HG02588 (cell line): ENCODE measurements around the gene HCFC1R1.
"Not testable (repeated sequence)": the region's sequence is repeated elsewhere in the genome, so short reads cannot be mapped to it uniquely, and the experiment has no call there.

Experiments
- ATAC-seq: cut with Tn5 transposase; IDR thresholded peaks from one replicate; pipeline ENCODE4 v1.9.1; 2021; ENCODE audit warnings: mild to moderate bottlenecking, moderate library complexity; ENCODE audit not compliant: unreplicated experiment

HCFC1R1 gene

GRCh38 chr16:3057181-3058138 lies 33.7 kb upstream of the HCFC1R1 start:
- ATAC-seq, result no peak

- no peak for ATAC-seq
Observed at GRCh38 chr16:3056336-3057180, 32.8 kb upstream of the HCFC1R1 start.

DNA sequence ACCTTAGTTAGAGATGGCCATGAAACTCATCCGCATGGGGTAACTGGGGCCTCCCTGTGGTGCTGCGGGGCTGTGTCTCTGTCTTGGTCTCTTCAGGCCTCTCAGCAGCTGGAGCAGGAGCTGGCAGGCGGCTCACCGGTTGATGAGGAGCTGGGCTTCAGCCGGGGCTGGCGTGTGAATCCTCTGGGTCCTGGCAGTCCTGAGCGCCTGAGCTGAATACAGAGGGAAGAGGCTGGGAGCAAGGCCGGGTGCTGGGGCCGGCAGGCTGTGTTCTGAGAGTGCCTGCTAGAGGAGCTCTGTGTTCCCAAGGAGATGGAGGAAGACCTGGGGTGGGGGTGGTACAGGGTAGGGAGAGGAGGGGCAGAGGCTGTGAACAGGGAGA lies 32.0 kb upstream of the HCFC1R1 start:
- ATAC-seq, result not testable (repeated sequence)

DNA sequence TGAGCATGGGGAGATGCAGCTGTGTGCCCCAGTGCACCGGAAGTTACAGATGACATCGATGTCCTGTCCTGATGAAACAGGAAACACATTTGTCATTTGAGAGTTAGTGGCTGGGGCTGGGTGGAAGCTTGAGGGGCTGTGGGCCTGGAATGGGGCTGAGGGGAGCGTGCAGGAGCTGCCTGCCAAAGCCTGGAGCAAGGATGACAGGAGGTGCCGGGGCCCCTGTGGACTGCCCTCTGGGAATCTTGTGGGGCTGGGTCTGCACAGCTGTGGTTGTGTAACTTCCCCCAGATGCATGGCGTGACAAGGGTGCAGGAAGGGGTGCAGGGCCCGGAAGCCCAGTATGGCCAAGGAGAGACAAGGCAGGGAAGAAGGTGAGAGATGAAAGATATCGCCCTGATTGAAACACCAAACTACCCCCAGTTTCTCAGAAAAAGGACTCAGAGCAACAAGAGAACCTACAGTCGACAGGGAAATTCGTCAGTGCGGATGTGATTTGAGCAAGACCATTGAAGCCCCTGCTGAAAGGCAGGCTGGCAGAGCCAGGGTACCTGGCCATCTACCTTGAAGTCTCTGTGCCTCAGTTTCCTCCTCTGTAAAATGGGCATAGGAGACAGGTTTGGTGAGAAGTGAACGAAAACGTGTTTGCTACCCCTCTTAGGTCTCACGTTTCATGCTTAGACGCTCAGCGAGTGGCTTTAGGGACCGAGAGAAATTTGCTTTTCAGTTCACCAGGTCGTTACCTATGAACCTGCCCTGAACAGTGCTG lies 31.4 kb upstream of the HCFC1R1 start:
- ATAC-seq, result no peak

GRCh38 chr16:3053330-3053710 lies 29.6 kb upstream of the HCFC1R1 start:
- not testable (repeated sequence) for ATAC-seq

GRCh38 chr16:3052571-3053329 lies 29.0 kb upstream of the HCFC1R1 start:
- not testable (repeated sequence) for ATAC-seq

DNA sequence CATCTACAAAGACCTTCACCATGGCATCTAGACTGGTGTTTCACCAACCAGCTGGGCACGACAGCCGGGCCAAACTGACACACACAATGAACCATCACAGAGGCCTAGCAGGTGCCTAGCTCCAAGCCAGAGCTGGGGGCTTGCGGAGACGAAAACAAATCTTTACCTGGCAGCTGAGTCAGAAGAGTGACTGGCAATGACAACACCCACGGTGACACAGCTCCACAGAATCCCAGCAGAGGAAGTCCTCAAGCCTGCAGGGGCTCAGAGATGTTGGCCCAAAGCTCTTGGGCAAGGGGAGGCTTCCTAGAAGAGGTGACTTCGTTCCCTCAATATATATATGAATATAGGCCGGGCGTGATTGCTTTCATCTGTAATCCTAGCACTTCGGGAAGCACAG lies 27.8 kb upstream of the HCFC1R1 start:
- ATAC-seq, result no peak

- ATAC-seq, result no peak
Observed at GRCh38 chr16:3051009-3051408, 27.3 kb upstream of the HCFC1R1 start.

DNA sequence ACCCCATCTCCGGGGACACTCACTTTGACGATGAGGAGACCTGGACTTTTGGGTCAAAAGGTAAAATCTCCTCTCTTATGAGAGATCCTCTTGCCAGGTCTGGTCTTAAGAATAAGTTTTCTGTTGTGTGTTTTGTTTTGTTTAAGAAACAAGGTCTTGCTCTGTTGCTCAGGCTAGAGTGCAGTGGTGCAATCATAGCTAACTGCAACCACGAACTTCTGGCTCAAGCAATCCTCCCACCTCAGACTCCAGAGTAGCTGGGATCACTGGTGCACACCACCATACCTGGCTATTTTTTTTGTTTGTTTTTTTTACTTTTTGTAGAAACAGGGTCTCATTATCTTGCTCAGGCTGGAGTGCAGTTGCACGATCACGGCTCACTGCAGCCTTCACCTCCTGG lies 26.7 kb upstream of the HCFC1R1 start:
- ATAC-seq, result no peak

DNA sequence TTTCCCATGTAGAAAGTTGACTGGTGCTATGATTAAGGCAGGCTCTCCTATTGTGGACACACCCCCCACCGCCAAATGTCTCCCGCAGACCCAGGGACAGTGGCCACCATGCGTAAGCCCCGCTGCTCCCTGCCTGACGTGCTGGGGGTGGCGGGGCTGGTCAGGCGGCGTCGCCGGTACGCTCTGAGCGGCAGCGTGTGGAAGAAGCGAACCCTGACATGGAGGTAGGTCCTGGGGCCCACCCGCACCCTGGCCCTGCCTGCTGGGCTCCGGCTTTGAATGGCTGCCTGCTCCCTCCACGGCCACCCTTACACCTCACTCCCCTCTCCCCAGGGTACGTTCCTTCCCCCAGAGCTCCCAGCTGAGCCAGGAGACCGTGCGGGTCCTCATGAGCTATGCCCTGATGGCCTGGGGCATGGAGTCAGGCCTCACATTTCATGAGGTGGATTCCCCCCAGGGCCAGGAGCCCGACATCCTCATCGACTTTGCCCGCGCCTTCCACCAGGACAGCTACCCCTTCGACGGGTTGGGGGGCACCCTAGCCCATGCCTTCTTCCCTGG lies 26.3 kb upstream of the HCFC1R1 start:
- no peak for ATAC-seq

DNA sequence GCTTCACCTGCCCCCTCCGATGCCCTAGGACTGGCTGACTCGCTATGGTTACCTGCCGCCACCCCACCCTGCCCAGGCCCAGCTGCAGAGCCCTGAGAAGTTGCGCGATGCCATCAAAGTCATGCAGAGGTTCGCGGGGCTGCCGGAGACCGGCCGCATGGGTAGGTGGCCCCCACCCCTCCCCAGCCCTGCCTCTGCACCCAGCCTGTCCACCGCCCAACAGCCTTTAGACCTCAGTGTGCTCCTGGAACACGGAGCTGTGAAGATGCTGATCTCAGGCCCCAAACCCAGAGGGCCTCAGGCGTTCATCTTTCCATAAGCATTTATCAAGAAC lies 23.6 kb upstream of the HCFC1R1 start:
- no peak for ATAC-seq

DNA sequence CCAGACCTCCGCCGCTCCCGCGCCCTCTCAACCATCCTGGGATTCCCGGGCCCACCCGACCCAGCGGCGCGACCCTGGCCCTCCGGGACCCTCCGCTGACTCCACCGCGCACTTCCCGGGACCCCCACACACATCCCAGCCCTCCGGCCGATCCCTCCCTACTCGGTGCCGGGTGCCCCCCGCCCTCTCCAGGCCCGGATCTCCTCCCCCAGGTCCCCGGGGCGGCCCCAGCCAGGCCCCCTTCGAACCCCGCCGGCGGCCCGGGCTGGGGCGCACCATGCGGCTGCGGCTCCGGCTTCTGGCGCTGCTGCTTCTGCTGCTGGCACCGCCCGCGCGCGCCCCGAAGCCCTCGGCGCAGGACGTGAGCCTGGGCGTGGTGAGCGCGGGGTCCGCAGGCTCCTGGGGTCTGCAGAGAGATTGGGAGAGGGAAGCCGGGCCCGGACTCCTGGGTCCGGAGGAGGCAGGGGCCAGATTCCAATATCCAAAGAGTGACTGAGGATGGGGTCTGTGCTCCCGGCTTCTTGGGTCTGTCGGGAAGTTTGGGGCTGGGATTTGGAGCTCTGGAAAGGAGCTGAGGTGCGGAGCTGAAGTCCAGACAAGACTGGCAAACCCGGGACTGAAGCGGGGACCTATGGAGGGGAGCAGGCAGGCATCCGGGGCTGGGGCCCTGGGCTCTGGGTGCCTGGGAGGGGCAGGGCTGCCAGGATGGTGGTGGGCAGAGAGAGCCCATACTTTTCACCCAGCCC lies 23.1 kb upstream of the HCFC1R1 start:
- no peak for ATAC-seq

DNA sequence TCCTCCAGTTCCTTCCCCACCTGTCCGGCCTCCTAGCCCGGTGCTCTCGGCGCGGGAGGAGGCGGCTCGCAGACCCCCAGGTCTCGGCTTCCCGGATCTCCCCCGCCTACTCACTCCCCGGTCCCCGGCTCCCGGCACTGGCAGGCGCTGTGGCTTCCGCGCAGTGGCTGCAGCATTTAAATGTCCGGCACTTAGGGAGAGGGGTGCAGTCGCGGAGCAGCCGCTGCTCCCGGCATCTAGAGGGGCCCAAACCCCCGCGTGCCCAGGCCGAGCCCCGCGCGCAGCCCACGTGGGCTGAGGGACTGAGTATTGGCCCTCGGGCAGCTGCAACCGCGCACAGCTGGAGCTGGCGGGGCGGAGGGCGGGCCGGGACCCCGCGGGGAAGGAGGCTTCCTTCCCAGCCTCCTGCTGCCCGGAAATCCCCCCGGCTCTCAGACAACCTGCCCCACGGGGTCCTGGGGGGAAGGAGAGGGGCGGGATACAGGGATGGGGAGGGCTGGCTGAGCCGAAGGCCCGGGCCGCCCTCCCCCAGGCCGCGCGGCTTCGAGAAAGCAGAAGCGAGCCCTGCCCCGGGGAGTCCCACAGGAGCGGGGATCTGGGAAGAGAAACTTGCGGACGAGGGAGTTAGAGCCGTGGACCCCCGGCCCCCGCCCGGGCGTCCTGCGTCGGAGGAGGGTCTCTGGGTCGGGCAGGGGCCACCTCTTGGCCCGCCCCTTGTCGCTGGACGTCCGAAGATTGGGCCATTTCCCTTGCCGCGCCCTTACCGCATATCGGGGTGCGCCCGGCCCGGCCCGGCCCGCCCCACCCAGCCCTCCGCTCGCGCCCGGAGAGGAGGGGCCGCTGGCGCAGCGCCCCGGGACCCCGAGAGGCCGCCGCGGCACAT lies 22.3 kb upstream of the HCFC1R1 start, which contains the start of gene MMP25:
TSS of gene MMP25 (plus strand) at position 804 of the 883 bp plus-strand sequence. CDS start 357 bp downstream, outside the sequence.
- ATAC-seq, result no peak

- ATAC-seq, result no peak
Observed at GRCh38 chr16:3044708-3045107, 21.0 kb upstream of the HCFC1R1 start.

DNA sequence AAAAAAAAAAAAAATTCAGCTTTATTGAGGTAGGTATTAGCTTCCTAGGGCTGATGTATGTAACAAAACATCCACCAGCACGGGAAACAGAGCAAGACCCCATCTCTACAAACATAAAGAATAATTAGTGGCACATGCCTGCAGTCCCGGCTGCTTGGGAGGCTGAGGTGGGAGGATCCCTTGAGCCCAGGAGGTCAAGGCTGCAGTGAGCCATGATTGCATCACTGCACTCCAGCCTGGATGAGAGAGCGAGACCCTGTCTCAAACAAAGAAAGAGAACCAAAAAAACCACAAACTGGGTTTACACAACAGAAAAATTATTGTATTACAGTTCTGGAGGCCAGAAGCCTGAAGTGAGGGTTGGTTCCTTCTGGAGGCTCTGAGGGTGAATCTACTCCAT lies 18.6 kb upstream of the HCFC1R1 start:
- ATAC-seq, result no peak

GRCh38 chr16:3038896-3039295 lies 15.2 kb upstream of the HCFC1R1 start:
- no peak for ATAC-seq

DNA sequence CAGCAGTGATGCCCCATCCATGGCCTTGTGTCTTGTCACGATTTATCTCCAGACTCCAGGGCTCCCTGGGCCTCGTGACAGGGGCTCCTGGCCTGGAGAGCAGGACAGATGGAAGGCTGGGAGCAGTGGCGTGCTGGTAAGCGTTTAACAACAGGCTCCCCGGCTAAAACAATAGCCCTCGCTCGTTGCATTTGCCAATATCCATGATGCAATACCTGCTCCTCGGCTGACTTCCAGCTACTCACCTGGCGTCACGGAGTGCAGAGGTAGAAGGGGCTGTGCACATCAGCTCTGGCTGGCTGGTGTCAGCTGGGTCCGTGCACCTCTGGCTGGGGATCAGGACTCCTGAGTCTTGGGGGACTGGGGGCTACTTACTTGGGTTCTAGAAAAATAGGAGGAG lies 14.5 kb upstream of the HCFC1R1 start:
- ATAC-seq, result no peak

GRCh38 chr16:3036726-3037315 lies 13.1 kb upstream of the HCFC1R1 start, which contains the start of gene BICDL2:
Gene BICDL2 (minus strand): TSS chr16:3036944. CDS start chr16:3035496, 1,448 bp downstream.
- ATAC-seq, result no peak
